ENCODE data around the gene MYOF.

MYOF gene

DNA sequence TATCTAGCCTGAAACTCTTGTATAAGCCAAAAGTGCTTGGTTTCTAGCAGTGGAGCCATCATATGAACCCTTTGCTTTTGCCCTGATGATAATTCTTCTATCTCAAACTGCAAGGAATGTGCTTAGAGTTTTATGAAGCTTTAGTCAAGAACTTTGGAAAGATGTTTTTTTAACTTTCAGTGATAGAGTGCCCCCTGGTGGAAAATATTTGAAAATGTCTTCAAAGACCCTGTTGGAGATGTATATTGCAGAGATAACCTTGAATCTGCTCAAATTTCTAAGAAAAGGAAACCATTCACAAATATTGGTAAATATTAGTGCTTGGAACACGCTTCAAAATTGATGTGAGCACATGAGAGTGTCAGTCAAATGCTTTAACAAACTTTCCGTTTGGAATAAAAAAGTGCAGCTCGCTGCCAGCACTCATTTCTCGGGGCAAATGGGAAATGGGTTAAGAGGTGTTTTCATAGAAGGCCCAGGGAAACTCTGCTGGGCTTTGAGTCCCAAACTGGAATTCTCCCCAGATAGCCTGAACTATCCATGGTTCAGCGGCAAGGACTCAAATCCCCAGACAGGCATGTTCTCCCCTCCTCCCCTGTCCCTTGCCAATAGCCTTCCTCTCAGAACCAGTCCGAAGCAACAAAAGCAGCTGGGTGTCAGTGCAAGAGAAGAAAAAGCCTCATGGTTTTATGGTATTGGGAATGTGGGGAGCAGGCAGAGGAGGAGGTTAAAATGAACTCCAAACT is 129.3 kb downstream of the MYOF start:
- H3K4me3 ChIP-seq (ENCODE audit: control insufficient read depth, low read depth, low read length): no peak overlapping the region
- DNase-seq (ENCODE audit: low read depth): peak; percentile 45
- TF ChIP-seq, protein P1, sequence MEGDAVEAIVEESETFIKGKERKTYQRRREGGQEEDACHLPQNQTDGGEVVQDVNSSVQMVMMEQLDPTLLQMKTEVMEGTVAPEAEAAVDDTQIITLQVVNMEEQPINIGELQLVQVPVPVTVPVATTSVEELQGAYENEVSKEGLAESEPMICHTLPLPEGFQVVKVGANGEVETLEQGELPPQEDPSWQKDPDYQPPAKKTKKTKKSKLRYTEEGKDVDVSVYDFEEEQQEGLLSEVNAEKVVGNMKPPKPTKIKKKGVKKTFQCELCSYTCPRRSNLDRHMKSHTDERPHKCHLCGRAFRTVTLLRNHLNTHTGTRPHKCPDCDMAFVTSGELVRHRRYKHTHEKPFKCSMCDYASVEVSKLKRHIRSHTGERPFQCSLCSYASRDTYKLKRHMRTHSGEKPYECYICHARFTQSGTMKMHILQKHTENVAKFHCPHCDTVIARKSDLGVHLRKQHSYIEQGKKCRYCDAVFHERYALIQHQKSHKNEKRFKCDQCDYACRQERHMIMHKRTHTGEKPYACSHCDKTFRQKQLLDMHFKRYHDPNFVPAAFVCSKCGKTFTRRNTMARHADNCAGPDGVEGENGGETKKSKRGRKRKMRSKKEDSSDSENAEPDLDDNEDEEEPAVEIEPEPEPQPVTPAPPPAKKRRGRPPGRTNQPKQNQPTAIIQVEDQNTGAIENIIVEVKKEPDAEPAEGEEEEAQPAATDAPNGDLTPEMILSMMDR (conservative IDR thresholded peaks at IDR 0.05; ENCODE audit: control insufficient read depth, insufficient read depth, low read depth, low read length): peak; percentile 36

DNA sequence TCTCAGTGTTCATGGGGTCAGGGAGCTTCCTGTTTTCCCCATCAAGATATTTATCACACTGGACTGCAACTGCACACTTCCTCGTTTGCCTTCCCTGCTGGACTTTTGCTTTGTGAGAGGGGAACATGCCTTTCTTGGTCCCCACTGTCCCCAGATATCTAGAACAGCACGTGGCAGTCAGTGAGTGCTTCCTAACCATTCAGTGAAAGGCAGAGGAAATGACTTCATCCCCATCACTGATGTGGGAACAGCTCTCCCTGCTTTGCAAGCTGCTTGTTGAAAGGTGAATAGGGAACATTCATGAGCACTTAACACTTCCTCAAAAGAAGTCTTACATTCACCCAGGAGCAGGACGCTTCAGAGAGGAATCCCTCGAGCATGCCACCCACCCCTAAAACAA is 135.4 kb downstream of the MYOF start:
- TF ChIP-seq, protein P1 (conservative IDR thresholded peaks at IDR 0.05; ENCODE audit: control insufficient read depth, insufficient read depth, low read depth, low read length): no peak
- DNase-seq (ENCODE audit: low read depth): peak; percentile 16
- no peak overlapping the region for H3K4me3 ChIP-seq (ENCODE audit: control insufficient read depth, low read depth, low read length)

DNA sequence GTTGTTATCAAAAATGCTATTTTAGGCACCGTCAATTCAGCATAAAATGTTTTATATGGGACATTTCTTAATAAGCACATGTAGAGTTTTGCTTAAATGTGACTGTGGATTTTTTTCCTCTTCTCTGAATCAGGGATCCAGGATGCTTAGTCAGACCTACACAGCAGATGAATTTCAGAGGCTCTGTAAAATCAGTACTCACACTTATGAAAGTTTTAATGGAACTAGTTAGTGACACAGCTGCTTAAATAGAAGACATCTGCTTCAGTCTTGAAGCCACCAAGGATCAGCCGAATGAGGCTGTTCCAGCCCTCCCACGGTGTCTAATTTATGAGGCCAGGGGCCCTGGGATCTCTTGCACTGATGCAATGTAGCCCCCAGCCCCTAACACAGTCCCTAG is 136.0 kb downstream of the MYOF start:
- peak; percentile 13 for DNase-seq (ENCODE audit: low read depth)
- TF ChIP-seq, protein P1 (conservative IDR thresholded peaks at IDR 0.05; ENCODE audit: control insufficient read depth, insufficient read depth, low read depth, low read length): no peak
- H3K4me3 ChIP-seq (ENCODE audit: control insufficient read depth, low read depth, low read length): no peak overlapping the region

DNA sequence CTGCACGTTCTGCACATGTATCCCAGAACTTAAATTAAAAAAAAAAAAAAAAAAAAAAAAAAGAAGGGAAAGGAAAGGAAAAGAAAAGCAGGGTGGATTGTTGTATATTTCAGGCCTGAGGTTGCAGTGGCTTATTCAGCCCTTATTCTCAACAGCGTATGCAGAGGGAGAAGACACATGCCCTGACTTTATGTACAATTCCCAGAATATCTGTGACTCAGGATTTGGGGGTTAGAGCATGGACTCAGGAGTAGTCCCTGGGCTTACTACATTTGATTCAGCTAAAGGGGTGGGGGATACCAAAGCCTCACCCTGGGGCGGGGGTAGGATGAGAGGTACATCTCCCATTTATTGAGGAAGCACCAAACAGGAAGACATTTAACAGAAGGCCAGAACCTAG is 137.4 kb downstream of the MYOF start:
- no peak overlapping the region for H3K4me3 ChIP-seq (ENCODE audit: control insufficient read depth, low read depth, low read length)
- TF ChIP-seq, protein P1 (conservative IDR thresholded peaks at IDR 0.05; ENCODE audit: control insufficient read depth, insufficient read depth, low read depth, low read length): no peak
- DNase-seq (ENCODE audit: low read depth): no peak

DNA sequence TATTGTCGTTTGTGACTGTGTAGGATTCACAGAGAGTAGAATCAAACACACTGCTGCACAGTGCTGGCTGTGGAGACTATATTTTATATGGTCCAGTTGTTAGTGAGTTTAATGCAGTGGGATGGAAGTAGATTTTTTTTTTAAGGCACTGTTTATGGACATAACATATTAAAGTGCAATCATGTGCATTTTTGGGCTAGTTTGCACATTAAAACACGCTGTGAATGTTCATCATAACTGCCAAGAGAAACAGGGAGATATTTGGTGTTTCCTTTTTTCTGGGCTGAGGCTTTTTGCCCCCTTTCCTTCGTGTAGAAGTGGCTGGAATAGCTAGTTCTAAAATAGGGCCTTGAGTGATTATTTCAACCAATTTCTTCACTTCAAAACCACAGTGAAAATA is 139.2 kb downstream of the MYOF start:
- no peak for DNase-seq (ENCODE audit: low read depth)
- TF ChIP-seq, protein P1 (conservative IDR thresholded peaks at IDR 0.05; ENCODE audit: control insufficient read depth, insufficient read depth, low read depth, low read length): no peak
- H3K4me3 ChIP-seq (ENCODE audit: control insufficient read depth, low read depth, low read length): no peak overlapping the region

DNA sequence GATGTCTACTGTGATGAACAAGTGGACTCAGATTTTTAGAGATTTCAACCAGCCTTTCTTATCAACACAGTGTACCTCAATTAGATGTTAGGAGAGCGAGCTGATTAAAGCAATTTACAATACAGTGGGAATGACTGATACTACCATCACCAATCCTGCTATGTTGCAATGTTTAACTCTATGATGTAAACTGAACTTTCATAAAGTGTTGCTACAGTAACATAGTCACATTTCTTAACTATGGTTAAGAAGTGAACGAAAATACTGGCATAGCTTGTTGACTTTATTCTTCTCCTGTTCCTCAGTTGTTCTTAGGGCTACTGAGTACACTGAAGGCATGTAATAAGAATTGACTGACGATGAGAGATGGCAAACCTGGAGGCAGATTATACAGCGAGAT is 139.8 kb downstream of the MYOF start:
- no peak for DNase-seq (ENCODE audit: low read depth)
- TF ChIP-seq, protein P1 (conservative IDR thresholded peaks at IDR 0.05; ENCODE audit: control insufficient read depth, insufficient read depth, low read depth, low read length): no peak
- H3K4me3 ChIP-seq (ENCODE audit: control insufficient read depth, low read depth, low read length): no peak overlapping the region

All from fibroblast of mammary gland (primary cell).